Right kidney (tissue), 1 donor: Measurements from ENCODE around the gene GOLT1B.

Experiments used
- DNase-seq: peaks from one replicate; pipeline ENCODE4 v3.0.0-alpha.2; 2016

The GOLT1B gene

GRCh38 chr12:21518451-21518850 lies 16.9 kb downstream of the GOLT1B start:
- DNase-seq, result no peak

GRCh38 chr12:21521541-21521940 lies 20.0 kb downstream of the GOLT1B start:
- no peak for DNase-seq

- DNase-seq, result no peak
Measured at GRCh38 chr12:21523148-21523547, 21.6 kb downstream of the GOLT1B start.

- DNase-seq, result no peak
Measured at GRCh38 chr12:21526053-21526452, 24.5 kb downstream of the GOLT1B start, which contains the start of gene SPX. TSS of gene SPX (plus strand) at chr12:21526296. CDS start at chr12:21526473, 177 bp downstream.

GRCh38 chr12:21526721-21527345 lies 25.2 kb downstream of the GOLT1B start:
- DNase-seq, result no peak

GRCh38 chr12:21527451-21528180 lies 26.0 kb downstream of the GOLT1B start:
- DNase-seq, result peak; percentile 76

GRCh38 chr12:21528953-21529352 lies 27.4 kb downstream of the GOLT1B start:
- peak; percentile 15 for DNase-seq

GRCh38 chr12:21529456-21529855 lies 27.9 kb downstream of the GOLT1B start:
- no peak for DNase-seq

GRCh38 chr12:21538061-21538653 lies 36.6 kb downstream of the GOLT1B start:
- DNase-seq, result no peak

GRCh38 chr12:21539797-21540196 lies 38.2 kb downstream of the GOLT1B start:
- no peak for DNase-seq

- no peak for DNase-seq
Measured at GRCh38 chr12:21541773-21542172, 40.2 kb downstream of the GOLT1B start.

- no peak for DNase-seq
Measured at GRCh38 chr12:21542403-21542802, 40.8 kb downstream of the GOLT1B start.

- no peak for DNase-seq
Measured at GRCh38 chr12:21543151-21543550, 41.6 kb downstream of the GOLT1B start.

- no peak for DNase-seq
Measured at GRCh38 chr12:21545557-21545956, 44.0 kb downstream of the GOLT1B start.

GRCh38 chr12:21546716-21547115 lies 45.1 kb downstream of the GOLT1B start:
- DNase-seq, result no peak

GRCh38 chr12:21547437-21547836 lies 45.8 kb downstream of the GOLT1B start:
- DNase-seq, result no peak

- DNase-seq, result no peak
Measured at GRCh38 chr12:21551841-21552465, 50.4 kb downstream of the GOLT1B start.

GRCh38 chr12:21552635-21553328 lies 51.2 kb downstream of the GOLT1B start:
- DNase-seq, result no peak

- DNase-seq, result no peak
Measured at GRCh38 chr12:21553329-21553675, 51.7 kb downstream of the GOLT1B start.

GRCh38 chr12:21558100-21558679 lies 56.6 kb downstream of the GOLT1B start:
- no peak for DNase-seq

- DNase-seq, result no peak
Measured at GRCh38 chr12:21559855-21560569, 58.4 kb downstream of the GOLT1B start.

GRCh38 chr12:21561158-21561557 lies 59.6 kb downstream of the GOLT1B start:
- DNase-seq, result no peak
